Fibroblast of skin of right biceps (primary cell): ENCODE data around the gene TNF.
A peak's percentile ranks its signal among the peaks of the same experiment; 100 is the strongest.
"Not testable (repeated sequence)": the region's sequence is repeated elsewhere in the genome, so short reads cannot be mapped to it uniquely, and the experiment has no call there.

ENCODE experiments used
- DNase-seq: peaks from one replicate; pipeline ENCODE4 v3.0.0-alpha.2; 2013

TNF gene

DNA sequence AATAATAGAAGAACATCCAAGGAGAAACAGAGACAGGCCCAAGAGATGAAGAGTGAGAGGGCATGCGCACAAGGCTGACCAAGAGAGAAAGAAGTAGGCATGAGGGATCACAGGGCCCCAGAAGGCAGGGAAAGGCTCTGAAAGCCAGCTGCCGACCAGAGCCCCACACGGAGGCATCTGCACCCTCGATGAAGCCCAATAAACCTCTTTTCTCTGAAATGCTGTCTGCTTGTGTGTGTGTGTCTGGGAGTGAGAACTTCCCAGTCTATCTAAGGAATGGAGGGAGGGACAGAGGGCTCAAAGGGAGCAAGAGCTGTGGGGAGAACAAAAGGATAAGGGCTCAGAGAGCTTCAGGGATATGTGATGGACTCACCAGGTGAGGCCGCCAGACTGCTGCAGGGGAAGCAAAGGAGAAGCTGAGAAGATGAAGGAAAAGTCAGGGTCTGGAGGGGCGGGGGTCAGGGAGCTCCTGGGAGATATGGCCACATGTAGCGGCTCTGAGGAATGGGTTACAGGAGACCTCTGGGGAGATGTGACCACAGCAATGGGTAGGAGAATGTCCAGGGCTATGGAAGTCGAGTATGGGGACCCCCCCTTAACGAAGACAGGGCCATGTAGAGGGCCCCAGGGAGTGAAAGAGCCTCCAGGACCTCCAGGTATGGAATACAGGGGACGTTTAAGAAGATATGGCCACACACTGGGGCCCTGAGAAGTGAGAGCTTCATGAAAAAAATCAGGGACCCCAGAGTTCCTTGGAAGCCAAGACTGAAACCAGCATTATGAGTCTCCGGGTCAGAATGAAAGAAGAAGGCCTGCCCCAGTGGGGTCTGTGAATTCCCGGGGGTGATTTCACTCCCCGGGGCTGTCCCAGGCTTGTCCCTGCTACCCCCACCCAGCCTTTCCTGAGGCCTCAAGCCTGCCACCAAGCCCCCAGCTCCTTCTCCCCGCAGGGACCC, 981 bp upstream of the TNF start:
- no peak for DNase-seq

GRCh38 chr6:31575952-31576685, 754 bp downstream of the TNF start:
- DNase-seq, result no peak

- no peak for DNase-seq
Measured at GRCh38 chr6:31576897-31577578, 1.7 kb downstream of the TNF start.

DNA sequence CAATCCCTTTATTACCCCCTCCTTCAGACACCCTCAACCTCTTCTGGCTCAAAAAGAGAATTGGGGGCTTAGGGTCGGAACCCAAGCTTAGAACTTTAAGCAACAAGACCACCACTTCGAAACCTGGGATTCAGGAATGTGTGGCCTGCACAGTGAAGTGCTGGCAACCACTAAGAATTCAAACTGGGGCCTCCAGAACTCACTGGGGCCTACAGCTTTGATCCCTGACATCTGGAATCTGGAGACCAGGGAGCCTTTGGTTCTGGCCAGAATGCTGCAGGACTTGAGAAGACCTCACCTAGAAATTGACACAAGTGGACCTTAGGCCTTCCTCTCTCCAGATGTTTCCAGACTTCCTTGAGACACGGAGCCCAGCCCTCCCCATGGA, 2.2 kb downstream of the TNF start:
- DNase-seq, result no peak

DNA sequence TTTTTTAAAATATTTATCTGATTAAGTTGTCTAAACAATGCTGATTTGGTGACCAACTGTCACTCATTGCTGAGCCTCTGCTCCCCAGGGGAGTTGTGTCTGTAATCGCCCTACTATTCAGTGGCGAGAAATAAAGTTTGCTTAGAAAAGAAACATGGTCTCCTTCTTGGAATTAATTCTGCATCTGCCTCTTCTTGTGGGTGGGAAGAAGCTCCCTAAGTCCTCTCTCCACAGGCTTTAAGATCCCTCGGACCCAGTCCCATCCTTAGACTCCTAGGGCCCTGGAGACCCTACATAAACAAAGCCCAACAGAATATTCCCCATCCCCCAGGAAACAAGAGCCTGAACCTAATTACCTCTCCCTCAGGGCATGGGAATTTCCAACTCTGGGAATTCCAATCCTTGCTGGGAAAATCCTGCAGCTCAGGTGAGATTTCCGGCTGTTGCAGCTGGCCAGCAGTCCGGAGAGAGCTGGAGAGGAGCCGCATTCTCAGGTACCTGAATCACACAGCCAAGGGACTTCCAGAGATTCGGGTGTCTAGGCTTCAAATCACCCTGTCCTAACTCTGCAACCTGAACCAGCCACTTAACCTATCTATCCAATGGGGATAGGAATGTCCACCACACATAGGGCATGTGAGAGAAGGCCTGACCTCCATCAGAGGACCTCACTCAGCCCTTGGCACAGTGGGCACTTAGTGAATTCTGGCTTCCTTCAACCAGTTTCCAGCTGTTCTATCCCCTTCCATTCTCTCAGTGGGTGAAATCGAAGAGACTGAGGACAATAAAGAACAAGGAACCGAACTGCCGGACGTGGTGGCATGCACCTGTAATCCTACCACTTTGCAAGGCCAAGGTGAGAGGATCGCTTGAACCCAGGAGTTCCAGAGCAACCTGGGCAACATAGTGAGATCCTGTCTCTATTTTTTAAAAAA, 3.1 kb downstream of the TNF start:
- DNase-seq, result no peak

GRCh38 chr6:31579119-31579505, 3.7 kb downstream of the TNF start:
- DNase-seq, result no peak

DNA sequence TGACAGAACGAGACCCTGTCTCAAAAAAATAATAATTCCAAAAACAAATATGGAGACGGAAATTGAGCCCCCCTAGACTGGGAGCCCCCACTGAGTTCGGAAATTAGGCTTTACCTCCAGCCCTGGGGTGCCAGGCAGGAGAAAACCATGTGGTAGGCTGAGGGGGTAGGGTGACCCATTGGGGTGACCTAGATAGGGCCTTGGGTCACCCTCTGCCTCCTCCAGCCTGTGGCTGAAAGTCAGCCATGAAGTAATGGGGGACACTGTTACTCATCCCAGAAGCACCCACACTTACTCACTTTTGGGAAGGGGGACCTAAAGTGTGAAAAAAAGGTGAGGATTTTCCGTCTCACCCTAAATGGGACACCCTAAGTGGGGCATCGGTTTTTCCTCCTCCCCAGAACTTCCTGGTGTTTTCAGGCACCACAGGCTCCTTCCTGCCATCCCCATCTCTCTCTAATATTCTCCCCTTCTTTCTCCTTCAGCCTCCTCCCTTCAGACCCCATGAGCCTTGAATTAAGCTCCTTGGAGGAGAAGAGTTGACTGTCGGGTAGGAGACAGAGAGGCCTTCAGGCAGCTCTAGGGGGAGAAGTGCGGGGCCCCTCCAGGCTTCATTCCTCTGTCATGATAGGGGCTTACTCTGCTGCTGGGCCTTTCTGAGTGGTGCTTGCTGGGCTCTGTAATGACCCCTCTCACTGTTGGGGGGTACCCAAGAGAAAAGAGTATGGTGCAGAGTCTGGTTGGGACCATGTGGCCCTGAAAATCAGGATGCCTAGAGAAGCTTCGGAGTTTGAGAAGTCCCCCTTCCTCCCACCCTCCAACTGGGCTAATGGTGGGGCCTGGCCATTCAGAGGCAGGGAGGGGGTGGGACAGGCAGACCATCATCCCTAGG, 4.4 kb downstream of the TNF start:
- DNase-seq, result no peak

DNA sequence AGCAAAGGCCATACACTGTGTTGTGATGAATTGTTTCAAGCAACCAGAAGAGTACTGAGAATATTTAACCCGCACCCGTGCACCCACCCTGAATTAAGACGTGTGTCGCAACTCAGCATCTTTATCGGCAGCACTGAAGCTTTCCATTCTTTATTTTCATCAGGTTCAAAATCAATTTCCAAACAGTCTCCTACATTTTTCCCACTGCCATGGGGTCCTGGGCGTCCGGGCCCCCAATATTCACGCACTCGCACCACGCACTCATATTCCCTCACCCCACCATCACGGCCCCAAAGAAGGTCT, 5.0 kb downstream of the TNF start:
- DNase-seq, result no peak

- DNase-seq, result peak; percentile 82
Measured at GRCh38 chr6:31580807-31581433, 5.6 kb downstream of the TNF start.

DNA sequence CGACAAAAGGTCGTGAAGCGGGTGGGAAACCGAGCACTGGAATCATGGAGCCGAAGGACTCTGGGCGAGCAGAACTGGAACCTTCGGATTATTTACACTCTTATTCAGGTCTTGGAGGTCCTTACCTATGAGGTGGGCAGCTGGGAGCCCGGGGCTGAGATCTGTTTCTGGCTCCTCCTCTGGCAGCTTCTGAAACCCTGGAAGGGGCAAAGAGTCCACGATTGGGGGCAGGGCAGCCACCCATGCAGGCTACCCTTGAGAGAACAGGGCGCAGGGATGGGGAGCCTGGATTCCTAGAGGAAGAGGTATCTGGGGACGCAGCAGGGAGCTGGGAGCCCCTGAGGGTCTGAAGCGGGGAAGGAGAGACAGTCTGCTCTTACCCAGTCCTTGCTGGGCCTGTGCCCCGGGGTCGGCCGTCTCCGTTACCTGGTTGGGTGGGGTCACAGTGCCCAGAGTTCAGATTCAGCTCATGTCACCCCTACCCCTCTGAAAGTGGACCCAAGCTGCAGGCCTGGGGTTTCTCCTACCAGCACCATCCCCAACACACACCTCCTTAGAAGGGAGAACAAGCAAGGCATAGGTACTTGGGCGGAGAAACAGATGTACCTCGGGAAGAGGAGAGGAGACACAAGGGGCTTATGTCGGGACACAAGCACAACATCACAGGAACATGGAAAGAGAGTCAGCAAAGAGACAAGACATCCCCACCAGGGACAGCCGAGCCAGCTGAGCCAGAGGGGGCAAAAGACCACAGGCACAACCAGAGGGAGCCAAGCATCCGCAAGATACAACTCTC, 6.3 kb downstream of the TNF start:
- DNase-seq, result no peak

DNA sequence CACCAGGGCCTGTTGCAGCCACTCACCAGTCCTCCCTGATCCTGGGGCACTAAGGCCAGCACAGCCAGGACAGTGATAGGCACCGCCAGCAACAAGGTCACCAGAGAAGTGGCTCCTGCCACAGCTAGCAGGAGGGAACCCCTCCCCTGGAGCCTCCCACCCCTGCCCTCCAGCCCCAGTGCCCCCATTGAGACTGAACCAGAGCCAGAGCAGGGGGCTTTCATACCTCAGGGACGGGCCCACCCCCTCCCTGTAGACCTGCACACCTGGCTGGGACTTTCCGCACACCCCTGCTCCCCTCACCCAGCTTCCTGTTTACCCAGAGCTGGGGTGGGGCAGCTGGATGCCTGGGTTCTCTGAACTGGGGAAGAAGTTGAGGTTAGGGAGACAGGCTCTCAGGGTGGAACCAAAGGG, 6.9 kb downstream of the TNF start, which contains the start of gene LTB:
Gene LTB (minus strand): TSS at position 195 of the 414 bp plus-strand sequence. CDS start 7 bp downstream, at position 188.
- no peak for DNase-seq

GRCh38 chr6:31585491-31585890, 10.1 kb downstream of the TNF start:
- no peak for DNase-seq

GRCh38 chr6:31586008-31586407, 10.6 kb downstream of the TNF start, which contains the start of gene LST1:
Gene LST1, plus strand, starts transcription at chr6:31586277. Its CDS starts 1,023 bp downstream, at chr6:31587300.
- no peak for DNase-seq

DNA sequence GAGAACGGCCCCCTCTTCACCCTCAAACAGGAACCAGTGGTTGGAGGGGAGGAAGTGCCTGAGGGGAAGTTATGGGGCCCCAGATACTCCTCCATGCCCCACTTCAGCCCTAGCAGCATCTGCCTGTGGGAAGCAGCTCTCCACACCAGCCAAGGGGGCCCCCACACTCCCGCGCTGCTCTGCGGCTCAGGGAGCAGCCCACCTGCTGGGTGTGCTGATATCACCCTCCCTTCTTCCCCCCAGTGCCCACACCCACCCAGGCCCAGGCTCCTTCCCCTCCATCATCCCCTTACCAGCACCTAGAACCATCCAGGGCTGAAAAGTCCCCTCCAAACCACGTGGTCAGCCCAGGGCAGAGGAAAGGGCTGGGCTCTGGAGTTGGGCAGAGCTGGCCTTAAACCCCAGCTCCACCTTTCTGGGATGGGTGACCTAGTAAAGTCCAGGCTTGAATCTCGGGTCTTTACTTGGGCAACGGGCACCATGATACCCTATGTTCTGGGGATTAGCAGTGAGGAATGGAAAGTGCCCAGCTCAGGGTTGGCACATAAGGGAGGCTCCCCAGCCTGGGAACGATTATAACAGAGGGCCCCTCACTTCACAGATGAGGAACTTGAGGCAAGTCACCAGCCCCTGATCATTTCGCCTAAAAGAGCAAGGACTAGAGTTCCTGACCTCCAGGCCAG, 11.4 kb downstream of the TNF start:
- DNase-seq, result no peak

DNA sequence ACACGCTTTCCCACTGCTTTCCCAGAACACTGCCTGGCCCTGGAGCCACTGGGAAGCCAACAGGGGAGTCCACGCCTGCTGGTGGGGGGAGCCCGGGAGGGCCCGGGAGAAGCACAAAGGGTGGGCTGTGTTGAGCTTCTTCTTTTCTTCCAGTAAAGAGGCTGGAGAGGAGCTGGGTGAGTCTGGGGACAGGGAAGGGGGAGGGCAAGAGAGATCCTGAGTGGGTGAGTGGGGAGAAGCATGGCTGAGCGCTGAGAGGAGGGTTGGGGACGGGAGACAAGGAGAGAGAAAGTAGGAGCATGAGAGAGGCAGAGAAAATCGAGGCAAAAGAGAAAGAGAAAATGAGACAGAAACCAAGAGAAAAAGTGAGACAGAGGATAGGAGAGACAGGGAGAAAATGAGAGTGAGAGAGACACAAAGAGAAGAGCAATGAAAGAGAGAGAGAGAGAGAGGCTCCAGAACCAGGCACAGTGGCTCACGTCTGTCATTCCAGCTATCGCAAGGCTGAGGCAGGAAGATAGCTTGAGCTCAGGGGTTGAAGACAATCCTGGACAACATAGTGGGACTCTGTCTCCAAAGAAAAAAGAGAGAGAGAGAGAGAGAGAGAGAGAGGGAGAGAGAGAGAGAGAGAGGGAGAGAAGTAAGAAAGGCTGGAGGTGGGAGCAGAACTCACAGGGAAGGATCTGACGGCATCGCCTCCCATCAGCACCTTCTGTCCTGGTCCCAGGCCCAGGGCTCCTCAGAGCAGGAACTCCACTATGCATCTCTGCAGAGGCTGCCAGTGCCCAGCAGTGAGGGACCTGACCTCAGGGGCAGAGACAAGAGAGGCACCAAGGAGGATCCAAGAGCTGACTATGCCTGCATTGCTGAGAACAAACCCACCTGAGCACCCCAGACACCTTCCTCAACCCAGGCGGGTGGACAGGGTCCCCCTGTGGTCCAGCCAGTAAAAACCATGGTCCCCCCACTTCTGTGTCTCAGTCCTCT, 12.7 kb downstream of the TNF start:
- no peak for DNase-seq

DNA sequence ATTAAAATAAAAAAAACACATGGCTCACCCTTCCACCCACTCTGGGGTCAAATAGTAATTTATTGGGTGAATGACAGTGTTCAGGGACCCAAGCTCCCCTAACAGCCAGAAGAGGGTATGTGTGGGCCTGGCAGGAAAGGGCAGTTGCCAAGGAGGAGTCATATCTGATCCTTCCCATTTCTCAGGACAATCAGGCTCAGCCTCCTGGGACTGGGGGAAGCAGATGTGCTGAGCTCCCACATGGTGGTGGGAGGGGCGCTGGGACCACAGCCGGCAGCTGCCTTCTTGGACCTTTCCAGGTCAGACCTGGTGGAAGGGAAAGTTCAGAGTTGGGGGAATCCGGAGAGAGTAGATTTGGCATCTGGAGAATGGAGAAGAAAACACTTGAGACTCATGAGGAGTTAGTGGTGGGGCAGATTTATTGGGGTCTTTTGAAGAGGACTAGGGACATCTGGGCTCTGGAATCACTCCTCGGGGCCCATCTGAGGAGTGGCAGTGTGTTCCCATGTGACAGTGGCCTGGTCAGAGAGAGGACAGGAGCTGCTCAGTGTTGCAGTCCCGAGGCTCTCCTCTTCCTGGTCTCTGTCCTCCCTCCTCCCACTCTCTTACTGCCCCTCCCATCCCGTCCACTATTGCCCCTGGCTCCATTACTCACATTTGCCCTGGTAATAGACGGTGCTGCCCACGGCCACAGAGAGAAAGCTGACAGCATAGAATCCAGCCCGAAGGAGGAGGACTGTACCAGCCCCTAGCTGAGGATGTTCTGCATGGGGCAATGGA, 13.7 kb downstream of the TNF start:
- no peak for DNase-seq

DNA sequence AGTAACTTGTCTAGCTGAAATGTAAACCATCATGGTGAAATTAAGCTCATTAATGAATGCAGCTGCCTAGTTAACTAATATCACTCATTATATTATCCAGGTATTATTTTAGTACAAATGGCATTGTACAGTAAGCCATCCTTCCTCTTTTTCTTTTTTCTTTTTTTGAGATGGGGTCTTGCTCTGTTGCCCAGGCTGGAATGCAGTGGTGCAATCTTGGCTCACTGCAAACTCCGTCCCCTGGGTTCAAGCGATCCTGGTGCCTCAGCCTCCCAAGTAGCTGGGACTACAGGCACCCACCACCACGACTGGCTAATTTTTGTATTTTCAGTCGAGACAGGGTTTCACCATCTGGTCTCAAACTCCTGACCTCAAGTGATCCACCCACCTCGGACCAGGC, 15.3 kb downstream of the TNF start:
- not testable (repeated sequence) for DNase-seq
